AG04450 (cell line): ENCODE results near the gene RHOBTB1. TPM values are rescaled to one million over a fixed set of nuclear protein-coding genes. Genes with fewer than 3 reads are reported as not detected.

ENCODE experiments used
- CTCF ChIA-PET: fragments of 300-600, 350-600 bp; formaldehyde crosslinking; extraction: SDS; loops from one replicate; lab custom pipeline; 2022; ENCODE audit warnings: antibody characterized with exemption, inconsistent platforms; lab: Charles Lee
- POLR2A ChIA-PET: fragments of 350-600 bp; formaldehyde crosslinking; extraction: SDS; loops from one replicate; lab custom pipeline; 2021; ENCODE audit warnings: antibody characterized with exemption, inconsistent platforms; lab: Yijun Ruan, JAX
- DNase-seq: peaks from one replicate; pipeline ENCODE4 v3.0.0-alpha.2; 2011; ENCODE audit warnings: low read depth, low spot score
- H3K27ac ChIP-seq: one replicate; pipeline ENCODE4 v1.5.1; 2012; ENCODE audit warnings: low read depth, low read length, control low read depth
- H3K27me3 ChIP-seq: one replicate; pipeline ENCODE4 v1.6.0; 2012; ENCODE audit warnings: low read length; ENCODE audit not compliant: control insufficient read depth, insufficient read depth
- H3K4me3 ChIP-seq: 2 replicates; pipeline ENCODE4 v1.5.1; 2011; ENCODE audit warnings: mild to moderate bottlenecking, low read depth, low read length, control low read depth
- H3K9me3 ChIP-seq: 2 replicates; pipeline ENCODE4 v1.5.1; 2012; ENCODE audit warnings: low read length; ENCODE audit not compliant: control insufficient read depth, insufficient read depth
- CTCF ChIP-seq: IDR thresholded peaks from 2 replicates; pipeline ENCODE4 v1.5.1; 2011; ENCODE audit warnings: low read depth, low read length, control low read depth, inconsistent platforms
- polyA plus RNA-seq: library from polyadenylated mRNA; depleted of rRNA; stranded (reverse); fragments of >200 nt; gene quantifications from 2 replicates; pipeline ENCODE4 v1.2.3, GENCODE V29; 2011

The RHOBTB1 gene
- polyA plus RNA-seq, 1 experiment: 37.4 TPM

- CTCF ChIA-PET: no interaction called here
- DNase-seq: no peak
- H3K27ac ChIP-seq: no peak overlapping the region
- no peak for TF ChIP-seq CTCF
- no peak overlapping the region for H3K4me3 ChIP-seq
- H3K27me3 ChIP-seq: no peaks in the 10 kb centered on the region
- no peaks in the 10 kb centered on the region for H3K9me3 ChIP-seq
- POLR2A ChIA-PET: no interaction called here
Measured at GRCh38 chr10:60977161-60978122, 33.5 kb upstream of the RHOBTB1 start.

GRCh38 chr10:60976687-60977086, 32.7 kb upstream of the RHOBTB1 start:
- ChIA-PET POLR2A (no interaction called here), CTCF (no interaction called here)
- no peak for DNase-seq

GRCh38 chr10:60975716-60976115, 31.7 kb upstream of the RHOBTB1 start:
- POLR2A ChIA-PET: interaction anchor here (0.5 kb wide), 1 partner anchor 20 kb away, joined by 3 read pairs; no protein-coding TSS in a partner anchor
- CTCF ChIA-PET: interaction anchor here (2.0 kb wide), 1 partner anchor 49 kb away, joined by 4 read pairs; no protein-coding TSS in a partner anchor
- no peak for TF ChIP-seq CTCF
- no peak overlapping the region for H3K4me3 ChIP-seq
- DNase-seq: no peak
- no peaks in the 10 kb centered on the region for H3K27me3 ChIP-seq
- H3K9me3 ChIP-seq: no peaks in the 10 kb centered on the region
- H3K27ac ChIP-seq: no peak overlapping the region

More at GRCh38 chr10:60976687-60977086, 32.7 kb upstream of the RHOBTB1 start:
- Histone ChIP-seq H3K27me3 (no peaks in the 10 kb centered on the region), H3K27ac (no peak overlapping the region), H3K9me3 (no peaks in the 10 kb centered on the region), H3K4me3 (no peak overlapping the region)
- TF ChIP-seq CTCF: no peak

- CTCF ChIA-PET: interaction anchor here (2.0 kb wide), 1 partner anchor 50 kb away, joined by 4 read pairs; no protein-coding TSS in a partner anchor
- TF ChIP-seq CTCF: no peak
- Histone ChIP-seq H3K4me3 (no peak overlapping the region), H3K27me3 (no peaks in the 10 kb centered on the region), H3K27ac (no peak overlapping the region), H3K9me3 (no peaks in the 10 kb centered on the region)
- POLR2A ChIA-PET: no interaction called here
- DNase-seq: no peak
Measured at GRCh38 chr10:60974463-60975149, 30.6 kb upstream of the RHOBTB1 start.
